M059J (cell line): Measurements from ENCODE around the gene LAMA3. TPM values are rescaled to one million over a fixed set of nuclear protein-coding genes. Genes with fewer than 3 reads are reported as not detected.

Source experiments
- DNase-seq: peaks from one replicate; pipeline ENCODE4 v3.0.0-alpha.2; 2012; ENCODE audit warnings: low read depth
- total RNA-seq: library from RNA; depleted of rRNA; stranded (reverse); fragments of >200 nt; shearing (Covaris generic); gene quantifications from 2 replicates; pipeline ENCODE4 v1.2.3, GENCODE V29; 2014; rRNA removed

The LAMA3 gene
- total RNA-seq, 1 experiment from 2014 or later: 1.8 TPM

DNA sequence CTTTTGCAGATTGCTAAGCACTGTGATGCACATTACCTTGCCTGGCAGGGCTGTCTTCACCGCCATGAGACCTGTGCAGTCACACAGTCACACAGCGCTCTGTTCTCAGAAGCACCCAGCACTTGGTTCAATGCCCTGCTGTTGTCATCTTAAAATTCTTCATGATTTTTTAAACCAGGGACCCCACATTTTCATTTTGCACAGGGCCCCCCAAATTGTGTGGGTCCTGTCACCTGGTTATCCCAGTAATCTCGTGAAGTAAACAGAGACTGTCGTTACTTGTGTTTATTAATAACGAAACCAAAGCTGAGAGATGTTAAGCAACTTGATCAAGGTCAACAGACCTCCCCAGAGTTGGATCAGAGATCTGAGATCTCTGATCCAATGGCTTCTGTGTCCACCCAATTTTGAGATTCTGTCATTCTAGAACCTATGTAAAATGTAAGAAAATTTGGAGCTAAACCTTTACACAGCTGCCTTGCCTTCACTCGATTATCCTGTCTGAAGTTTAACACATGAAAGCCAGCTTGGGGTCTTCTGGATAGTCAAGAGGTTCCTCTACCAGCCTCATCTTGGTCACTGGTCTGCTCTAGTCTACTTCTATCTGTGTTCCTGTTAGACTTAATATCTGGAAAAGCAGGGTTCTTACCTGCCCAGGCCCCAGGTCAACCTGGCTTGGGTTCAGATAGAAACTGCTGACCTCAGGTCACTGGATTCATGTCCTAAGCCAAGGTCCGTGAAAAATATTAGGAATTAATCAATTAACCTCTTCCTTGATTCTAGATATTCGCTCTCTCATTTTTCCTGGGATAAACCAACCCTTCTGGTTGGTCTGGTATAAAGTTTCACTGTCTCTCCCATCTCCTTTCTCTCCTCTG is 311.6 kb downstream of the LAMA3 start:
- DNase-seq: no peak

DNA sequence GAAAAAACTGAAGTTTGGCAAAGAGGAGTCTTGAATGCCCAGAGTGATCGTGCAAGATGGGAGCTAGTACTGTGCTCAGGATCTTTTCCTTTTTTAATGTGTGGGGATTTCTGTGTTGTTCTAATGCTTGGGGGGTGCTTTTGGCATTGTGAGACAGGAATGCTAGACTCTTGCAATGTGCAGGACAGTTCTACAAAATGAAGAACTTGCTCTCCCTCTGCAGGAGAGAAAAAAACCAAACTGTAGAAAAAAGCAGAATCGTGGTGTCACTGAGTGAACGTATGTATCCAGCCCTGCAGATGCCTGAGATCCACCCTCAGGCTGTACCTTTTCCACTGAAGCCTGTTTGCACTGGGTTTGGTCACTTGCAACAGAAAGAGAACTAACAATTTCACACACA is 313.2 kb downstream of the LAMA3 start:
- no peak for DNase-seq

DNA sequence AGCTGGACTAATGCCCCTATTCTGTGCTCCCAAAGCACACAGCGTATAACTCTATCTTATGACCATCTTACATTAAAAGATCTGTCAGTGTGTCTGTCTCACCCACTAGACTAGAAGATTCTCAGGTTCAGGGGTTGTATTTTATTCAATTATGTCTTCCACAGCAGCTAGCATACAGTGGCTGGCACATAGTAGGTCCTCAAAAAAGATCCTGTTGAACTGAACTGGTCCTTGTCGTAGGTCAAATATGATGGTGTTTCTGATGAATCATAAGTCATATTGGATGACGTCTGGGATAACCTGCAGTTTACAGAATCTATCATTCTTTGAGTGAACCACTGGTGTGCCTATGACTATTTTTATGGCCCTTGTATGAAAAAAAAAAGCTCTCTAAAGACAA is 314.0 kb downstream of the LAMA3 start:
- no peak for DNase-seq

DNA sequence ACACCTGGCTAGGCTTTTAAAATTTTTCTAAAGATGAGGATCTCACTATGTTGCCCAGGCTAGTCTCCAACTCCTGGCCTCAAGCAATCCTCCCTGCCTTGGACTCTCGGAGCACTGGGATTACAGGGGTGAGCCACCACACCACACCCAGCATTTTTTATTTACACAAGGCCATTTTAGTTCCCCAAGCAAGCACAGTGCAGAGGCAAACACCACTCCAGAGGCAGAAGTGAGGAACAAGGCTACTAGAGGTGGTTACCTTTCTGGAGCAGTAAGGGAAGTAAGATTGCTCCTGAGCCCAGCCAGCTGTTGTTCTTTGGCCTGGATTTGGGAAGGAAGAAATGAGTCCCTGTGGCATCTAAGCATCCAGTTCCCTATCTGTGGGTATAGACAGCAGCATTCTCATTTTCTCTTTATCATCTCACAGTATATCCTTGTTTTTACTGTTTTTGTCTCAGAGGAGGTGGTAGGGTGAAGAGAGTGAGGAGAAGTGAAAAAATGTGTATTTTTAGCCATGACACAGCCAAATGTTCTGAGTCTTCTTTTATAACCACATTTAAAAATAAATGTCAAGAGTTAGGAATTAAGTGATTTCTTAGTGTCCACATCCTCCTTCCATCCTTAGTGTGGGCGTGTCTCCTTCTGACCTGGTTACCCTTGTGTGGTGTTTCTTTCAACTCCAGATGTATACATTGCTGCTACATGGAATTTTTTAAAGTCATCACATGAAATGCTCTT is 314.8 kb downstream of the LAMA3 start:
- DNase-seq: no peak

Other genes with a start within 250 kb of the LAMA3 start
- gene RIOK3, start 236.2 kb upstream of the LAMA3 start, total RNA-seq: 61.7 and 64.3 TPM in 2 replicates
- 39.1 and 44.7 TPM in 2 replicates for gene RMC1, start 185.9 kb upstream of the LAMA3 start, total RNA-seq
- gene NPC1, start 102.9 kb upstream of the LAMA3 start, total RNA-seq: 48.7 and 77.6 TPM in 2 replicates
- gene ANKRD29, start 26.5 kb upstream of the LAMA3 start, total RNA-seq: 8.3 and 10.6 TPM in 2 replicates